HG03342 (cell line): ENCODE data around the gene C14orf180.

Experiments
- ATAC-seq: cut with Tn5 transposase; IDR thresholded peaks from one replicate; pipeline ENCODE4 v1.9.1; 2021; ENCODE audit warnings: mild to moderate bottlenecking, moderate library complexity; ENCODE audit not compliant: unreplicated experiment

C14orf180 gene

GRCh38 chr14:104560586-104560945 lies 19.0 kb upstream of the C14orf180 start:
- no peak for ATAC-seq

- no peak for ATAC-seq
Measured at GRCh38 chr14:104561124-104561557, 18.4 kb upstream of the C14orf180 start.

GRCh38 chr14:104561632-104562495 lies 17.7 kb upstream of the C14orf180 start:
- ATAC-seq = no peak

GRCh38 chr14:104562606-104563005 lies 17.0 kb upstream of the C14orf180 start:
- no peak for ATAC-seq

- ATAC-seq = no peak
Measured at GRCh38 chr14:104563191-104563741, 16.3 kb upstream of the C14orf180 start.

GRCh38 chr14:104563742-104564615 lies 15.6 kb upstream of the C14orf180 start:
- ATAC-seq = no peak

- ATAC-seq = no peak
Measured at GRCh38 chr14:104564744-104565679, 14.6 kb upstream of the C14orf180 start.

GRCh38 chr14:104567141-104567956 lies 12.2 kb upstream of the C14orf180 start:
- no peak for ATAC-seq

GRCh38 chr14:104567957-104568225 lies 11.7 kb upstream of the C14orf180 start:
- no peak for ATAC-seq

GRCh38 chr14:104568620-104569019 lies 10.9 kb upstream of the C14orf180 start:
- ATAC-seq = no peak

GRCh38 chr14:104569435-104569834 lies 10.1 kb upstream of the C14orf180 start:
- no peak for ATAC-seq

- ATAC-seq = no peak
Measured at GRCh38 chr14:104571246-104571645, 8.3 kb upstream of the C14orf180 start.

- ATAC-seq = no peak
Measured at GRCh38 chr14:104572024-104572626, 7.4 kb upstream of the C14orf180 start.

- ATAC-seq = no peak
Measured at GRCh38 chr14:104572668-104573067, 6.9 kb upstream of the C14orf180 start.

GRCh38 chr14:104573930-104574329 lies 5.6 kb upstream of the C14orf180 start:
- no peak for ATAC-seq

GRCh38 chr14:104574536-104574935 lies 5.0 kb upstream of the C14orf180 start:
- no peak for ATAC-seq

GRCh38 chr14:104574978-104575583 lies 4.5 kb upstream of the C14orf180 start:
- no peak for ATAC-seq

GRCh38 chr14:104576232-104576969 lies 3.2 kb upstream of the C14orf180 start:
- no peak for ATAC-seq
